PC-3 (cell line): ENCODE results near the gene PIAS2. TPM values are rescaled to one million over a fixed set of nuclear protein-coding genes. Genes with fewer than 3 reads are reported as not detected.

Source experiments
- ATAC-seq: fragments of 200-7000 bp; cut with Tn5 transposase; 2 replicates; pipeline ENCODE4 v1.9.1; 2020; ENCODE audit warnings: mild to moderate bottlenecking, moderate library complexity
- BruUV-seq: library from RNA; stranded (reverse); fragments of 400-500 nt; replicated peaks from 2 replicates; lab custom pipeline; 2021; lab: Mats Ljungman, UMichigan
- CTCF ChIA-PET: fragments of 300-600 bp; sonication (Branson Sonifier 250); formaldehyde crosslinking; loops from one replicate; lab custom pipeline; 2022; ENCODE audit warnings: antibody characterized with exemption; lab: Charles Lee
- POLR2A ChIA-PET: fragments of 300-600 bp; sonication (Branson Sonifier 250); formaldehyde crosslinking; loops from one replicate; lab custom pipeline; 2022; ENCODE audit warnings: antibody characterized with exemption; ENCODE audit not compliant: unreplicated experiment; lab: Charles Lee
- DNase-seq: peaks from one replicate; pipeline ENCODE4 v3.0.0-alpha.2; 2015
- H2AFZ ChIP-seq: fragments of 300-600 bp; sonication (generic); 2 replicates; pipeline ENCODE4 v1.6.0; 2016; ENCODE audit warnings: antibody characterized with exemption, low read length
- H3F3A ChIP-seq: fragments of 300-600 bp; sonication (generic); one replicate; pipeline ENCODE4 v1.6.0; 2017; ENCODE audit warnings: antibody characterized with exemption, low read length, control low read depth, mild to moderate bottlenecking; ENCODE audit not compliant: unreplicated experiment
- H3K27ac ChIP-seq: fragments of 300-600 bp; sonication (generic); 2 replicates; pipeline ENCODE4 v1.5.1; 2016; ENCODE audit warnings: mild to moderate bottlenecking, low read length
- H3K27me3 ChIP-seq: fragments of 300-600 bp; sonication (generic); 2 replicates; pipeline ENCODE4 v1.6.1; 2016; ENCODE audit warnings: low read length, mixed read lengths
- H3K36me3 ChIP-seq: fragments of 300-600 bp; sonication (generic); 2 replicates; pipeline ENCODE4 v1.6.1; 2016; ENCODE audit warnings: low read depth, mixed run types, low read length, mixed read lengths
- H3K4me1 ChIP-seq: fragments of 300-600 bp; sonication (generic); 2 replicates; pipeline ENCODE4 v1.5.1; 2016; ENCODE audit warnings: low read length; ENCODE audit not compliant: insufficient read depth
- H3K4me2 ChIP-seq: fragments of 300-600 bp; sonication (generic); 2 replicates; pipeline ENCODE4 v1.6.0; 2016; ENCODE audit warnings: low read length
- H3K4me3 ChIP-seq: fragments of 300-600 bp; sonication (generic); 2 replicates; pipeline ENCODE4 v1.5.1; 2016; ENCODE audit warnings: mild to moderate bottlenecking, low read length, mixed read lengths
- H3K79me2 ChIP-seq: fragments of 300-600 bp; sonication (generic); 2 replicates; pipeline ENCODE4 v1.6.1; 2017; ENCODE audit warnings: low read length, mixed read lengths
- H3K9ac ChIP-seq: fragments of 300-600 bp; sonication (generic); 2 replicates; pipeline ENCODE4 v1.6.0; 2016; ENCODE audit warnings: mild to moderate bottlenecking, low read length
- H3K9me2 ChIP-seq: fragments of 300-600 bp; sonication (generic); replicated peaks from 2 replicates; pipeline ENCODE4 v1.6.1; 2016; ENCODE audit warnings: mixed run types, low read length, mixed read lengths
- H3K9me3 ChIP-seq: fragments of 300-600 bp; sonication (generic); 2 replicates; pipeline ENCODE4 v1.6.1; 2016; ENCODE audit warnings: low read length, mixed read lengths
- H4K20me1 ChIP-seq: fragments of 300-600 bp; sonication (generic); 2 replicates; pipeline ENCODE4 v1.6.1; 2016; ENCODE audit warnings: low read length, mixed read lengths
- EZH2 ChIP-seq: fragments of 300-600 bp; sonication (generic); IDR thresholded peaks from one replicate; pipeline ENCODE4 v1.6.1; 2017; ENCODE audit warnings: antibody characterized with exemption, mild to moderate bottlenecking, low read length; ENCODE audit not compliant: unreplicated experiment
- EZH2phosphoT487 ChIP-seq: fragments of 300-600 bp; sonication (generic); IDR thresholded peaks from 2 replicates; pipeline ENCODE4 v1.6.1; 2018; ENCODE audit warnings: mild to moderate bottlenecking, antibody characterized with exemption, low read length, borderline replicate concordance
- intact Hi-C: fragments of 100-400 bp; cut with micrococcal nuclease; formaldehyde crosslinking; loops from 2 replicates; pipeline ENCODE4 v1.9.0; 2023
- total RNA-seq: library from RNA; depleted of rRNA; stranded (reverse); fragments of >200 nt; gene quantifications from 2 replicates; pipeline ENCODE4 v1.2.3, GENCODE V29; 2014
- TF ChIP-seq, protein P1 (sequence below): fragments of 300-600 bp; sonication (generic); conservative IDR thresholded peaks from 2 replicates; pipeline ENCODE4 v1.5.1; 2017; ENCODE audit warnings: antibody characterized with exemption, low read depth, mild to moderate bottlenecking, low read length

Gene PIAS2
- total RNA-seq, 1 experiment from 2014 or later: 13.5 TPM

DNA sequence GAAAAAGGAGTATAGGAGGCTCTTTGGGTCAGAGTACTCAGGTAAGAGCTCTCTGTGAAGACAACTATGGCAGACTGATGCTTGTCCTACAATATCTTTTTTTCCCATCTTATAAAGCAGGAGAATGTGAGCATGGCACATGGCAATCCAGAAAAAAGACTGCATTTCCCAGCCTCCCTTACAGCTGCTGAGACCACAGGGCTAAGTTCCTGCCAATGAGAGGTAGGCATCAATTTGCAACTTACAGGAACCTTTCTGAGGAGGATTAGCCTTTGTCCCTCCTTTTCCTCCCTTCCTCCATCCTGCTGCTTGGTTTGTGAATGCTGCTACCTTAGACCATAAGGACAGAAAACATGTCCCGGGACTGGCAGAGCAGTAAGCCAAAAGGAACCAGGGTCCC is 122.7 kb downstream of the PIAS2 start:
- BruUV-seq: no TSS peak
- H4K20me1 ChIP-seq: no peaks in the 10 kb centered on the region
- ChIA-PET CTCF (no interaction called here), POLR2A (no interaction called here)
- no peak overlapping the region for H3K4me3 ChIP-seq
- no peak overlapping the region for H3K27ac ChIP-seq
- no peaks in the 10 kb centered on the region for H3F3A ChIP-seq
- TF ChIP-seq, protein P1, sequence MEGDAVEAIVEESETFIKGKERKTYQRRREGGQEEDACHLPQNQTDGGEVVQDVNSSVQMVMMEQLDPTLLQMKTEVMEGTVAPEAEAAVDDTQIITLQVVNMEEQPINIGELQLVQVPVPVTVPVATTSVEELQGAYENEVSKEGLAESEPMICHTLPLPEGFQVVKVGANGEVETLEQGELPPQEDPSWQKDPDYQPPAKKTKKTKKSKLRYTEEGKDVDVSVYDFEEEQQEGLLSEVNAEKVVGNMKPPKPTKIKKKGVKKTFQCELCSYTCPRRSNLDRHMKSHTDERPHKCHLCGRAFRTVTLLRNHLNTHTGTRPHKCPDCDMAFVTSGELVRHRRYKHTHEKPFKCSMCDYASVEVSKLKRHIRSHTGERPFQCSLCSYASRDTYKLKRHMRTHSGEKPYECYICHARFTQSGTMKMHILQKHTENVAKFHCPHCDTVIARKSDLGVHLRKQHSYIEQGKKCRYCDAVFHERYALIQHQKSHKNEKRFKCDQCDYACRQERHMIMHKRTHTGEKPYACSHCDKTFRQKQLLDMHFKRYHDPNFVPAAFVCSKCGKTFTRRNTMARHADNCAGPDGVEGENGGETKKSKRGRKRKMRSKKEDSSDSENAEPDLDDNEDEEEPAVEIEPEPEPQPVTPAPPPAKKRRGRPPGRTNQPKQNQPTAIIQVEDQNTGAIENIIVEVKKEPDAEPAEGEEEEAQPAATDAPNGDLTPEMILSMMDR: no peak
- TF ChIP-seq EZH2: no peak
- TF ChIP-seq EZH2phosphoT487: no peak
- H3K27me3 ChIP-seq: no peaks in the 10 kb centered on the region
- H3K9me3 ChIP-seq: no peaks in the 10 kb centered on the region
- H3K36me3 ChIP-seq: no peaks in the 10 kb centered on the region
- H3K9me2 ChIP-seq: no peaks in the 10 kb centered on the region
- DNase-seq (no peak), ATAC-seq (no peak)
- intact Hi-C loops: no loop called here
- H3K9ac ChIP-seq: no peak overlapping the region
- H2AFZ ChIP-seq: no peak overlapping the region
- H3K4me1 ChIP-seq: no peaks in the 10 kb centered on the region
- H3K4me2 ChIP-seq: no peak overlapping the region
- H3K79me2 ChIP-seq: no peaks in the 10 kb centered on the region

DNA sequence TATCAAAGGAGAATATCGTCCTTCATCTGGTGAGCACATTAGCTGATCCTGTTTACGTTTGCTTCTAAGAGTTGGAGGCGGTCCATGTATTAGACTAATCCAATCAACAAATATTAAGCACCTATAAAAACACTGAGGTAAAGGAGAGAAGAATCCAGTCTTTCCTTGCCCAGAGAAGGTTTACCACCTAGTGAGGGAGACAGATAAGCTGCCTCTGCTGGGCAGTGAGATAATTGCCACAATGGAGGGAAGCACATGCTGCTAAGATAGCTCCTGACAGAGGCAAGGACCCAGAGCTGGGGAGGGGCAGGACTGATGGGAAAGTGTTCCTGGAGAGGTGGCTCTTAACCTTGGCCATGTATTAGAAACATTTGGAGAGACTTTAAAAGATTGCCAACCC is 123.7 kb downstream of the PIAS2 start:
- Histone ChIP-seq H3F3A (no peaks in the 10 kb centered on the region), H3K4me2 (no peak overlapping the region), H3K36me3 (no peaks in the 10 kb centered on the region), H3K27ac (no peak overlapping the region), H3K4me3 (no peak overlapping the region), H3K4me1 (no peaks in the 10 kb centered on the region), H2AFZ (no peak overlapping the region), H3K9me3 (no peaks in the 10 kb centered on the region), H3K9me2 (no peaks in the 10 kb centered on the region), H3K27me3 (no peaks in the 10 kb centered on the region), H4K20me1 (no peaks in the 10 kb centered on the region), H3K9ac (no peak overlapping the region), H3K79me2 (no peaks in the 10 kb centered on the region)
- CTCF ChIA-PET: interaction anchor here (0.5 kb wide), 1 partner anchor 124 kb away, joined by 3 read pairs; the partner anchor contains the start of genes KATNAL2 and PIAS2
- POLR2A ChIA-PET: no interaction called here
- no TSS peak for BruUV-seq
- no peak for TF ChIP-seq EZH2
- TF ChIP-seq, protein P1: no peak
- no peak for TF ChIP-seq EZH2phosphoT487
- ATAC-seq (peak; percentile 40; the same call in 1 of the 2 replicates), DNase-seq (peak; percentile 2)
- intact Hi-C loops: no loop called here

DNA sequence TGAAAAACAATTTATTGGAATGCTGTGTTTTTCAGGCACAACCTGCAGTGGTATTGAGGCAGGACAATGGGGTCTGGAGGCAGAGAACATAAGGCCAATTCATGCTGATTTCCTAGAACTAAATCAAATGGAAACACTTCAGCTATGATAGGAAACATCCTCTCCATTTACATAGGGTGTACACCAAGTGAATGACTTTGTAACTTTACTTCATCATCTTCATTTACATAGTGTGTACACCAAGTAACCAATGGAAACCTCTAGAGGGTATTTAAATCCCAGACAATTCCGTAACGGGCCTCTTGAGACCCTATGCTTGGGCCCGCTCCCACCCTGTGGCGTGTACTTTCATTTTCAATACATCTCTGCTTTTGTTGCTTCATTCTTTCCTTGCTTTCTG is 128.2 kb downstream of the PIAS2 start:
- Histone ChIP-seq H3K4me3 (no peak overlapping the region), H3K4me1 (no peaks in the 10 kb centered on the region), H3K27me3 (no peaks in the 10 kb centered on the region), H3K9me2 (no peaks in the 10 kb centered on the region), H3K27ac (no peak overlapping the region), H3K9me3 (no peaks in the 10 kb centered on the region), H3K4me2 (no peak overlapping the region), H3K36me3 (no peaks in the 10 kb centered on the region), H2AFZ (no peak overlapping the region), H3K79me2 (no peaks in the 10 kb centered on the region), H4K20me1 (no peaks in the 10 kb centered on the region), H3F3A (no peaks in the 10 kb centered on the region), H3K9ac (no peak overlapping the region)
- no peak for ATAC-seq
- DNase-seq: no peak
- POLR2A ChIA-PET: no interaction called here
- no peak for TF ChIP-seq EZH2
- intact Hi-C loops: no loop called here
- CTCF ChIA-PET: no interaction called here
- no TSS peak for BruUV-seq
